PC-3 (cell line): ENCODE measurements around the gene TEDDM1.

Experiments used
- CTCF ChIP-seq: fragments of 300-600 bp; sonication (generic); conservative IDR thresholded peaks from 2 replicates; pipeline ENCODE4 v1.5.1; 2017; ENCODE audit warnings: antibody characterized with exemption, low read depth, mild to moderate bottlenecking, low read length
- EZH2 ChIP-seq: fragments of 300-600 bp; sonication (generic); IDR thresholded peaks from one replicate; pipeline ENCODE4 v1.6.1; 2017; ENCODE audit warnings: antibody characterized with exemption, mild to moderate bottlenecking, low read length; ENCODE audit not compliant: unreplicated experiment

DNA sequence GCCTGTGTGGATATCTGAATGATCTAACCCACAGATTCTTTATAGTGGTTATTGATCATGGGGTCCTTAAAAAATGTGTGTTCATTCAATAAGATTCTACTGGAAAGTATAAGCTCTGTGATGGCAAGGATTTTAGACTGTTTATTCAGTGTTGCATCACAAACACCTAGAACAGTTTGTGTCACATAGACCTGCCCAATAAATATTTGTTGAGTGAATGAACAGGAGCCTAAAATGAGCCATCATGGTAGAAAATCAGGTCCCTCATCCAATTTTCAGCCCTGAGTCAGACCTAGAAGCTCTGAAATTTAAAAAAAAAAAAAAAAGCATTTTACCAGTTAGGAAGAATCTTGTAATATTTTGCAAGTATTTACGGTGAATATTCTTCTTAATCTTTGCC is 47.2 kb upstream of the TEDDM1 start:
- TF ChIP-seq CTCF (no peak), EZH2 (no peak)
